HG02970 (cell line): Measurements from ENCODE around the gene HPS4.
"Not testable (repeated sequence)": the region's sequence is repeated elsewhere in the genome, so short reads cannot be mapped to it uniquely, and the experiment has no call there.

Source experiments
- ATAC-seq: cut with Tn5 transposase; IDR thresholded peaks from one replicate; pipeline ENCODE4 v1.9.1; 2021; ENCODE audit warnings: mild to moderate bottlenecking, moderate library complexity, moderate number of reproducible peaks; ENCODE audit not compliant: unreplicated experiment, low FRiP score

HPS4 gene

GRCh38 chr22:26445577-26446275 lies 37.9 kb downstream of the HPS4 start:
- ATAC-seq: no peak

- no peak for ATAC-seq
These were observed 38.8 kb downstream of the HPS4 start for GRCh38 chr22:26444777-26445176.

DNA sequence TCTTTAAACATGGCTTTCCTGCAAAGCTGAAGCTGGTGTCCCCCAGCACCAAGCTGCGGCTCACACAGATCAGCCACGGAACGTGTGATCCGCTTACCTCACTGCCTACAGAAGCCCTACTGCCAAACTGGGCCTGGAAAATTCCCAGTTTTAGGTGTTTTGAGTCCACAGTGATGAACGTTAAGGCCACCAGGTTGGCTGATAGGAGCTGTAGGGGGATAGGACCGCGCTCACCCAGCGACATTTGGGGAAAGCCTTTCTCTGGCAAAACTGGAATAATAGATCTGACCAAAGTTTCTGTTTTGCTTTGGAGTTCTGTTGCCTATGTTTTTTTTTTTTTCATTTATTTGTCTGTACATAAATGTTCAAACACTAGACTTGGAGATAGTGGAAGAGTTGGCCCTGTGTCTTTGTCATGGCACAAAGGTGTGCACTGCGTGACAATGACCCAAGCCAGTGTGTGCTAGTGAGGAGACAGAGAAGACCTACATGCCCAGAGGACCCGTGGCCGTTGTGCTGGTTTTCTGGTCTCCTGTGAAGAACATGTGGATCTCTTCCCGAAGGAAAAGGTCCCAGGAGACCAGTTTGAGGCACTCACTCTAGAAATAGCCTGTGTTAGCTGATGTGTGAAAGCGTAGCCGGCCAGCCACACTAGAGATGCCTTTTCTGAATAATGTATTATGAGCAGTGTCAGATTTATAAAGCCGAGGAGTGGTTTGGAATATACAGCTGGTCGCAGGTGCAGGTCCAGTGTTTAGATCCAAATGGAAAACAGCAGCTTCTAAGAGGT lies 39.5 kb downstream of the HPS4 start:
- ATAC-seq: no peak

DNA sequence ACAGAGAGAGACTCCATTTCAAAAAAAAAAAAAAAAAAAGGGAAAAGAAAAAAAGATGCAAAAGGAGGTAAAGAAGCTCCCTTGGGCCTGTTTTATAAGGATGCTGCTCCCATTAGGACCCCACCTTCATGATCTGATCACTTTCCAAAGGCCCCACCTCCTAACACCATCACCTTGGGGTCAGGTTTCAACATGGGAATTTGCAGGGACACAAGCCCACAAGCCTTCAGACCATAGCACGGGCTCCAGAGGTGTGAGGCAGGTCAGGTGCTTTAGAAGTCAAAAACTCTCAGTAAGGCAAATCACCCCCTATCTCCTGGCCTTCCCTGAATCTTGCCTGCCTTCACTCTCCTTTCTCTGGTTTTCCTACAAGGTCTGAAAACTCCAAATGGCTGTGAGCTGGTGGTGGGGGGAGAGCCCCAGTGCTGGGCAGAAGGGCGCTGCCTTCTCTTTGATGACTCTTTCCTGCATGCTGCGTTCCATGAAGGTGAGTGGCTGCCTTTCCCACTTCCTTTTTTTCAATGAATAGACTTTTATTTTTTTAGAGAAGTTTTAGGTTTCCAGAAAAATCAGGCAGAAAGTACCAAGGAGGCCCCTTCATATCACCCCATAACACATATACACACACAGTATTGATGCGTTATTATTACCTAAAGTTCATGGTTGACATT lies 41.4 kb downstream of the HPS4 start:
- no peak for ATAC-seq

DNA sequence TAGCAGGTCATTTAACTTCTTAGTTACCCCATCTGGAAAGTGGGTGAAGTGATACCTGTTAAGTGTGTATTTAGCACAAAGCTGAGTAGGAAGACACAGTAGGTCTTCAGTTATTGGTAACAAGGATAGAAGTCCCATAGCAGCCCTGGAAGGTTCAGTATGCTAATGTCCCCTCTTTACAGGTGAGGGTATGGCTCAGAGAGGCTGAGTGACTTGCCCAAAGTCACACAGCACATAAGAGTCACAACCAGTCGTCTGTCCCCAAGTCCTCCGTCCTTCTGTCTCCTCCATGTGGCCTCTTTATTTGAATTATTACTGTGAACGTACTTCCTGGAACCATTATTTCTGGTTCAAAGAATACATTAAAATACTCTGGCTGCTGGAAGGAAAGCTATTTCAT lies 44.0 kb downstream of the HPS4 start:
- ATAC-seq: no peak

GRCh38 chr22:26438776-26439175 lies 44.8 kb downstream of the HPS4 start:
- not testable (repeated sequence) for ATAC-seq

- ATAC-seq: no peak
These were observed 45.7 kb downstream of the HPS4 start for GRCh38 chr22:26437694-26438392.

- ATAC-seq: no peak
These were observed 46.6 kb downstream of the HPS4 start for GRCh38 chr22:26436903-26437515.

DNA sequence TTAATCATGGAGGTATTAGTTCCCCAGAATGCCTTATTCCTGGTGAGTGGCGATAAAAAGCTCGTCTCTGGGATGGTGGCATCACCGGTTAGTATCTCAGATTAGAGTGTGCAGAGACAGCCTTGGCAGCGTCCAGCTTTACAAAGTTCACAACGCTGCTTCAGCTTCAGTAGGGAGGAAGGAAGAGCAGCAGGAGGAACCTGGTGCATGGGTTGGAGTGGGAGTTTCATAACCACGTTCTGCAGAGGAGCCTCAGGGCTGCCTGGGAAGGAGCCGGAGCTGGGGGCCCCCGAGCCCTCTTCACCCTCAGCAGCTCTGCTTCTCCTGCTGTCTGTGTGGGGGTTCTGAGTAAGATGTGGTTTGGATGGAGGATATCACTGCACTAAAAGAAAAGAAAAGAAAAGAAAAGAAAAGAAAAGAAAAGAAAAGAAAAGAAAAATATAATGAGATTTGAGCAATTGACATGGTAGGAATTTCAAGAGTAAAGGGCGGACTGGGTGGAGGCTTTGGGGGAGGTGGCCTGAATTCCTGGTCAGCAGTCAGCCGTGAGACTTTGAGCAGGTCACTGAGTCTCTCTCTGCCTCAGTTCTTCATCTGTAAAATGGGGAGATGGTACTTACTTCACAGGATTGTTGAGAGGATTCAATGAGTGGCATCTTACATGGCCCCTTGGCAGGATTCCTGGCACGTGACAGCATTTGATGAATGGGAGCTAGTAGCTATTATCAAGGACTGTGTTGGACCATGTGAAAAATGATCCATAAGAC lies 48.1 kb downstream of the HPS4 start:
- no peak for ATAC-seq

DNA sequence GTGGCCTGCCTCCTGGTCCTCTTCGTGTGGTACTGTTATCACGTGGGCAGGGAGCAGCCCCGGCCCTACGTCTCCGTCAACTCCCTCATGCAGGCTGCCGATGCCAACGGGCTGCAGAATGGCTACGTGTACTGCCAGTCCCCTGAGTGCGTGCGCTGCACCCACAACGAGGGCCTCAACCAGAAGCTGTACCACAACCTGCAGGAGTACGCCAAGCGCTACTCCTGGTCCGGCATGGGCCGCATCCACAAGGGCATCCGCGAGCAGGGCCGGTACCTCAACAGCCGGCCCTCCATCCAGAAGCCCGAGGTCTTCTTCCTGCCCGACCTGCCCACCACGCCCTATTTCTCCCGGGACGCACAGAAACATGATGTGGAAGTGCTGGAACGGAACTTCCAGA lies 49.8 kb downstream of the HPS4 start:
- ATAC-seq: no peak

DNA sequence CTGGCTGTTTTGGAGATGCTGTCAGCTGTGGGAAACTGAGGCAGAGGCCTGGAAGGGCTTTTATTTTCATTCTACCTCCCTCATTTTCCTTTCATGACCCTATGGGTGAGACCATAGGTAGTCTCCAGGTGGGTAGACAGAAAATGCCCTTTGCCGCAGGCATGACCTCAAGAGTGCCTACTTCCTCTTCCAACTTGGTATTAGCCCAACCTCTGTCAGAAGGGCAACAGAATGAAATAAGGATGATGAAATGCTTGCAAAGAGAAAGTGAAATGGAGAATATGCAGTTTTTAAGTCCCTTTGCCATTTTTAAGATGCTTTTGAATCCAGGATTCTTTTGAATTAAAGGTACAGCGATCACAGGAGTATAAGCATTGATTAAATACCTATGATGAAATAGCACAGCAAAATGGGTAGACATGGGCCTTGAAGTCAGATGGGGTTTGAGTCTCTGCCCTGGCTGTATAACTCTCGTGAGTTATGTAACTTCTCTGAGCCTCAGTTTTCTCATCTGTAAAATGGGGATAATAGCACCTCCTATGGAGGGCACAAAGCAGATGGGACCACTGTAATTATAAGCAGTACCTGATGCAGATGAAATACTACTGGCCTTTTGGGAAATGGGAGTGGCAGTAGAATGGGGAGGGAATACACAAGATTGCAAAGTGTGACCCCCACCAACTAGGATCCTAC lies 50.8 kb downstream of the HPS4 start:
- no peak for ATAC-seq

DNA sequence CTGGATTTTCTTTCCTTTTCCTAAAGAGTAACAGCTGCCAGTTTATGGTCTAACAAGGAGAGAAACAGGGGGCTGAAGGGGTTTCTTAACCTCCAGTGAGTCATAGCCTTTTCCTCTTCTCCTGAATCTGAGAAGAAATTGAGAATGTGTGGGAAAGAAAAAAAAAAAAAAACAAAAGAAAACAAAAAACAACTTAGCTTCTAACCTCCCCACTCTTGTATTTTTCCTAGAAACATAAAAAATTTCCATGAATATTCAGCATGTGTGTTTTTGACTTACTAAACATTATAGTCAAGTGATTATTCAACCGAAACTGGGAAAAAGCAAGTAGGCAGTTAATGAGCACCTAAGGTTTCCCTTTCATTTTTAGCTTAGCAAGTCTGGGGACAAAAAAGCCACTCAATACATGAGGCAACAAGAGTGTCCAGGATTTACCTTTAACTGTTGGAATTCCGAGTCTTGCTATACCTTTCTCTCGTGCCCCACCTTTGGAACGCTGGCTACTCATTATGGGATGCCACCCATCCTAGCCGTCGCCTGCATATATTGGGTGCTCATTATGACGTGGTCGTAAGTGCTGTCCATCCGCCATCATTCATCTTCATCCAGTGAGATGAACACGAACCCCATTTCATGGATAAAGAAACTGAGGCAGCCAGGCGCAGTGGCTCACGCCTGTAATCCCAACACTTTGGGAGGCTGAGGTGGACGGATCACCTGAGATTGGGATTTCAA lies 52.2 kb downstream of the HPS4 start:
- no peak for ATAC-seq

DNA sequence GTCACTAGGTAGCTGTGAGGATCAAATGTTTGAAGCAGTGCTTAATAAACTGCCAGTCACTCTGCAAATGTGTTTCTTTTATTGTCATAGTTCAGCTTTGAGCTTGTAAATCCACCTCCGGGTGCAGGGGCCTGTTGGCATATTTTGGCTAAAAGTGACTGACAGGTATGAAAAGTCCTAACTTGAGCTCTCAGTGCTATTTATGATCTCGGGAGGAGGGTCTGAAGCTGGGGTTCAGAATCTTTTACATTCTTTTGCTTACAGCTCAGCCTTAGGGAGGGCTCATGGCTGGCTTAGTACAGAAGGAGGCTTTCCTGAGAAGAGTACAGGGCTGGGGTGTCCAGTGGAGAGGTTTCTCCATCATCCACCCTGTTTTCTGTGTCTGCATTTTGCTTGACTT lies 53.0 kb downstream of the HPS4 start:
- ATAC-seq: no peak

DNA sequence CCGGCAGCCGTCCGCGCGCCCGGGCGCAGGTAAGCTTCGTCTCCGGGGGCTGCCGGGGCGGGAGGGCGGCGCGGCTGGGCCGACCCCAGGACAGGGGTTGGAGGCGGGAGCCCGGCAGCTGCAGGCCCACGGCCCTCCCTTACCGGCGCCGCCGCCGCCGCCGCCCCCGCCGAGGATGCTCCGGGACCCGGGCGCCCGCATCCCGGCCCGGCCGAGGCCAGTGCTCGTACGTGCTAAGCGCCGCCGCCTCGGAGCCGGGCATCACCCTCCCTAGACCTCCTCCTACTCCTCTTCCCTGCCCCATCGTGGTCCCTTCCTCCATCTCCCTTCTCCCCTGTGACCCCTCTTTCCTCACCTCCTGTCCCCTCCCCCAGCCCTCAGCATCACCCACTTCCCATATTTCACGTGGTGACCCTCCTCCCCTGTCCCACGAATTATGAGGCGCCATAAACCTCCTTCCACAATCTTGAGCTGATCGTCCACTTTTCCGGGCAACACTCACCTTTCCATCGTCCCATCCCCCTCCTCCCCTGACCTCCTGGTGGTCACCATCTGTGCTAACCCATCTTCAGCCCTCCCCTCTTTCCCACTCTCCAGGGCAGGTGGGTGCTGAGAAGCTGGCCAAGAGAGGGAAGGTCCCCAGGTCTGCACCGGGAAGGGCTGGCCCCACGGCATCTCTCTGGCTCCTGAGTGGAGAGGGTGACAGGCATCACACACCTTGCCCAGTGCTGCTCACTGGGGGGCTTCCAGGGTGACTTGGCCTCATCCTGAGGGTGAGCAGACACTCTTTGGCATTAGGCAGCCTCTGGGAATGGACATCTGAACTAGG lies 53.9 kb downstream of the HPS4 start:
- peak; percentile 15 for ATAC-seq

DNA sequence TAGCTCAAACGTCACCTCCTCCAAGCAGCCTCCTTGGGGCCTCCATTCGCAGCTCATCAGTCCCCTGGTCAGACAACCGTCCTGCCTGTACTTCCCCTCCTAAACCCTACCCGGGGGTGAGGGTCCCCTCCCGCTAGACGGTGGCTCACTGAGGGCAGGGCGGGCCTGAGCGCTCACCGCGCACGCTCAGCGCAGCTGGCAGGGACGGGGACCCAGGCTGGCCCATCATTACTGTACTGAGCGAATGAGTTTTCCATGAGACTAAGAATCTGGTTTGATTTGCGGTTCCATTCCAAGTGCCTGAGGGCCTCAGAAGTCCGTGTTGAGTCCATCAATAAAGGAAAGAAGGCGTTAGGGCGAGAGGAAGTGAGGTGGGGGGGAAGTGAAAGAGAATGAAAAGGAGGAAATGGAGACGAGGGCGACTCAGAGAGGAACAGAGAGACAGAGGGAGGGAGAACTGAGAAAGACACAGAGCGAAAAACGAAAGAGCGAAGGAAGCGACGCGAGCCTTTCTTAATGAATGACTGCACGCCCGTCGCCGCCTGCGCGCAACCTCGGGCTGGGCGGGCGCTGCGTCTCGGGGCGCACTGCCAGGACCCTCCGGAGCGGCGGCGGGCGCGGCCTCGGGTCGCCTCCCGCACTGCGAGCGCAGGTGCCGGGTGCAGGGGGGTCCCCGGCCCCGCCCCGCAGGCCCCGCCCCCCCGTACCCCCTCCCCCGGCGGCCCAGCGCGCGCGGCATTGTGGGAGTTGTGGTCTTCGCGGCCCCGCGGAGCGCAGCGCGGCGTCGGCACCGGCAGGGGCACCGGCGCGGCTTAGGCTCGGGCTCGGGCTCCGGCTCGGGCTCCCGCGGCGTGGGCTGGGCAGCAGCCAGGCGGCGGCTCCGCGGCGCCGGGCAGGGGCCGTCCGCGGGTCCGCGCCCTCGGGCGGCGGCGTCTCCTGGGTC lies 54.8 kb downstream of the HPS4 start, which contains the start of gene ASPHD2:
Gene ASPHD2 (plus strand): TSS at position 746 of the 943 bp plus-strand sequence. CDS start 4,356 bp downstream, outside the sequence.
- peak; percentile 80 for ATAC-seq

DNA sequence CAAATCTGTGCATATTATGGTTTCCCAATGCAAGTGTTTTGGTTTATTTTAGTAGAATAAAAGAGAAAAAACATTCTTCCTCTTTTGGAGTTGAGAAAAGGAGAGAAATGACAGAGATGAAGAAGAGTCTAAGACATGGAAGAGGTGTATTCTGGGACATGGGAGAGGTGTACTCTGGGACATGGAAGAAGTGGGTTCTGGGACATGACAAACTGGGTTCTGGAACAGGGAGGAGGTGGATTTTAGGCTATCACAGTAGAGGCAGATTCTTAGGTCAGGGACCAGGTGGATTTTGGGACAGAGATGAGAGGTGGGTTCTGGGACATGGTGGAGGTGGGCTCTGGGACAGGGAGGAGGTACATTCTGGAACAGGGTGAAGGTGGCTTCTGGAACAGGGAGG lies 56.7 kb downstream of the HPS4 start:
- ATAC-seq: no peak
